A673 (cell line): ENCODE measurements around the gene EDAR. TPM values are rescaled to one million over a fixed set of nuclear protein-coding genes. Genes with fewer than 3 reads are reported as not detected.

Experiments
- BruUV-seq: library from RNA; stranded (reverse); fragments of 400-500 nt; replicated peaks from 2 replicates; lab custom pipeline; 2021; lab: Mats Ljungman, UMichigan
- CTCF ChIA-PET: fragments of 300-600 bp; sonication (Branson Sonifier 250); formaldehyde crosslinking; loops from one replicate; lab custom pipeline; 2022; ENCODE audit warnings: antibody characterized with exemption; lab: Charles Lee
- POLR2A ChIA-PET: fragments of 300-600 bp; sonication (Branson Sonifier 250); formaldehyde crosslinking; loops from one replicate; lab custom pipeline; 2022; ENCODE audit warnings: antibody characterized with exemption; ENCODE audit not compliant: low non-redundant PET; lab: Charles Lee
- DNase-seq: peaks from one replicate; pipeline ENCODE4 v3.0.0-alpha.2; 2015; ENCODE audit warnings: low spot score
- H3K27ac ChIP-seq: fragments of 200-600 bp; sonication (generic); 2 replicates; pipeline ENCODE4 v1.5.1; 2016; ENCODE audit warnings: mixed run types, low read depth, mild to moderate bottlenecking, mixed read lengths, antibody characterized with exemption, low read length; ENCODE audit not compliant: poor library complexity, severe bottlenecking
- H3K27me3 ChIP-seq: fragments of 200-600 bp; sonication (generic); replicated peaks from 2 replicates; pipeline ENCODE4 v1.6.1; 2017; ENCODE audit warnings: mixed run types, low read depth, mild to moderate bottlenecking, mixed read lengths, antibody characterized with exemption, low read length; ENCODE audit not compliant: insufficient read depth, poor library complexity
- H3K36me3 ChIP-seq: fragments of 200-600 bp; sonication (generic); 2 replicates; pipeline ENCODE4 v1.6.1; 2016; ENCODE audit warnings: mixed run types, mild to moderate bottlenecking, mixed read lengths, antibody characterized with exemption, low read length; ENCODE audit not compliant: insufficient read depth, poor library complexity, severe bottlenecking
- H3K4me1 ChIP-seq: fragments of 200-600 bp; sonication (generic); 2 replicates; pipeline ENCODE4 v1.6.1; 2017; ENCODE audit warnings: mixed run types, mild to moderate bottlenecking, mixed read lengths, antibody characterized with exemption, low read length; ENCODE audit not compliant: insufficient read depth, poor library complexity, severe bottlenecking
- H3K4me3 ChIP-seq: fragments of 200-600 bp; sonication (generic); 2 replicates; pipeline ENCODE4 v1.5.1; 2016; ENCODE audit warnings: low read depth, mixed run types, mild to moderate bottlenecking, mixed read lengths, low read length; ENCODE audit not compliant: poor library complexity, severe bottlenecking
- H3K9me3 ChIP-seq: fragments of 200-600 bp; sonication (generic); 2 replicates; pipeline ENCODE4 v1.6.1; 2016; ENCODE audit warnings: mixed run types, low read depth, mild to moderate bottlenecking, mixed read lengths, antibody characterized with exemption, low read length; ENCODE audit not compliant: poor library complexity, severe bottlenecking
- EZH2 ChIP-seq: fragments of 200-600 bp; sonication (generic); IDR thresholded peaks from 2 replicates; pipeline ENCODE4 v1.6.1; 2017; ENCODE audit warnings: borderline replicate concordance, low read depth, mild to moderate bottlenecking, mixed read lengths, antibody characterized with exemption, low read length; ENCODE audit not compliant: poor library complexity, severe bottlenecking
- intact Hi-C: fragments of 100-400 bp; cut with micrococcal nuclease; formaldehyde crosslinking; loops from one replicate; pipeline ENCODE4 v1.10.0; 2022; ENCODE audit not compliant: unreplicated experiment
- total RNA-seq: library from RNA; stranded (reverse); gene quantifications from 2 replicates; pipeline ENCODE4 v1.2.3, GENCODE V29; 2021
- TF ChIP-seq, protein P1 (sequence below): fragments of 300-800, 200-600 bp; sonication (generic); conservative IDR thresholded peaks from 2 replicates; pipeline ENCODE4 v1.5.1; 2017; ENCODE audit warnings: low read depth, mild to moderate bottlenecking, antibody characterized with exemption, low read length, moderate library complexity, mixed read lengths

Gene EDAR
- total RNA-seq, 1 experiment from 2014 or later = not detected

GRCh38 chr2:108945969-108946368 is 43.1 kb downstream of the EDAR start:
- CTCF ChIA-PET = no interaction called here
- TF ChIP-seq, protein P1, sequence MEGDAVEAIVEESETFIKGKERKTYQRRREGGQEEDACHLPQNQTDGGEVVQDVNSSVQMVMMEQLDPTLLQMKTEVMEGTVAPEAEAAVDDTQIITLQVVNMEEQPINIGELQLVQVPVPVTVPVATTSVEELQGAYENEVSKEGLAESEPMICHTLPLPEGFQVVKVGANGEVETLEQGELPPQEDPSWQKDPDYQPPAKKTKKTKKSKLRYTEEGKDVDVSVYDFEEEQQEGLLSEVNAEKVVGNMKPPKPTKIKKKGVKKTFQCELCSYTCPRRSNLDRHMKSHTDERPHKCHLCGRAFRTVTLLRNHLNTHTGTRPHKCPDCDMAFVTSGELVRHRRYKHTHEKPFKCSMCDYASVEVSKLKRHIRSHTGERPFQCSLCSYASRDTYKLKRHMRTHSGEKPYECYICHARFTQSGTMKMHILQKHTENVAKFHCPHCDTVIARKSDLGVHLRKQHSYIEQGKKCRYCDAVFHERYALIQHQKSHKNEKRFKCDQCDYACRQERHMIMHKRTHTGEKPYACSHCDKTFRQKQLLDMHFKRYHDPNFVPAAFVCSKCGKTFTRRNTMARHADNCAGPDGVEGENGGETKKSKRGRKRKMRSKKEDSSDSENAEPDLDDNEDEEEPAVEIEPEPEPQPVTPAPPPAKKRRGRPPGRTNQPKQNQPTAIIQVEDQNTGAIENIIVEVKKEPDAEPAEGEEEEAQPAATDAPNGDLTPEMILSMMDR = no peak
- TF ChIP-seq EZH2 = no peak

GRCh38 chr2:108944601-108945331 is 44.3 kb downstream of the EDAR start:
- ChIA-PET CTCF (no interaction called here), POLR2A (no interaction called here)
- H3K36me3 ChIP-seq = no peaks in the 10 kb centered on the region
- H3K27ac ChIP-seq = no peak overlapping the region
- BruUV-seq = no TSS peak
- intact Hi-C loops = no loop called here
- no peaks in the 10 kb centered on the region for H3K4me1 ChIP-seq
- TF ChIP-seq EZH2 = no peak
- TF ChIP-seq, protein P1 = no peak
- H3K4me3 ChIP-seq = no peak overlapping the region
- peaks cover 12% of the 10 kb centered on the region for H3K9me3 ChIP-seq
- no peaks in the 10 kb centered on the region for H3K27me3 ChIP-seq
- DNase-seq = no peak

More at GRCh38 chr2:108945969-108946368, 43.1 kb downstream of the EDAR start:
- no peaks in the 10 kb centered on the region for H3K4me1 ChIP-seq
- DNase-seq = peak; percentile 23
- intact Hi-C loops = no loop called here
- no peaks in the 10 kb centered on the region for H3K27me3 ChIP-seq
- BruUV-seq = no TSS peak
- POLR2A ChIA-PET = no interaction called here
- H3K4me3 ChIP-seq = no peak overlapping the region
- no peaks in the 10 kb centered on the region for H3K36me3 ChIP-seq
- H3K27ac ChIP-seq = no peak overlapping the region
- peaks cover 12% of the 10 kb centered on the region for H3K9me3 ChIP-seq

GRCh38 chr2:108943751-108944150 is 45.3 kb downstream of the EDAR start:
- ChIA-PET CTCF (no interaction called here), POLR2A (no interaction called here)
- Histone ChIP-seq H3K4me3 (no peak overlapping the region), H3K27ac (no peak overlapping the region), H3K4me1 (no peaks in the 10 kb centered on the region), H3K36me3 (no peaks in the 10 kb centered on the region), H3K9me3 (peaks cover 12% of the 10 kb centered on the region), H3K27me3 (no peaks in the 10 kb centered on the region)
- intact Hi-C loops = no loop called here
- no TSS peak for BruUV-seq
- TF ChIP-seq EZH2 = no peak
- TF ChIP-seq, protein P1 = no peak
- DNase-seq = no peak
